Iris pigment epithelial cell (primary cell): Measurements from ENCODE around the gene LTBP1.
A peak's percentile ranks its signal among the peaks of the same experiment; 100 is the strongest.
"Not testable (repeated sequence)": the region's sequence is repeated elsewhere in the genome, so short reads cannot be mapped to it uniquely, and the experiment has no call there.

Source experiments
- DNase-seq: peaks from one replicate; pipeline ENCODE4 v3.0.0-alpha.2; 2011; ENCODE audit warnings: low read depth

The LTBP1 gene

DNA sequence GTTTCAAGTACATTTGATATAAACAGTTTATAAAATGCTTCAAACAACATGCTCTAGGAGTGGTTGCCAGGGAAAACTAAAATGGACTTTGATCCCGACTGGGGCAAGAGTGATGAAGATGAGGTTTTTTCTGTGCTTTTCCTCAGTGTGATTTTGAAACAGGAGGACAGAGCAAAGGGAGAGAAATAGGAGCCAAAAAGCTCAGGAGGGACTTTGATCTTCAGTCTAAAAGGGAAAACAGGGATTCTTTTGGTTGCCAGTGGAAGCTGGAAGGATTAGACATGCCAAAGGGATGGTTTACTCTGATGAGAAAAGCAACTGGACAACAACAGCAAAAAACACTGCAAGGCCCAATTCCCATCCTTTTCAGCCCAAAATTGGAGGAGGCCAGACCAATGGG lies 95.5 kb downstream of the LTBP1 start:
- DNase-seq: no peak

DNA sequence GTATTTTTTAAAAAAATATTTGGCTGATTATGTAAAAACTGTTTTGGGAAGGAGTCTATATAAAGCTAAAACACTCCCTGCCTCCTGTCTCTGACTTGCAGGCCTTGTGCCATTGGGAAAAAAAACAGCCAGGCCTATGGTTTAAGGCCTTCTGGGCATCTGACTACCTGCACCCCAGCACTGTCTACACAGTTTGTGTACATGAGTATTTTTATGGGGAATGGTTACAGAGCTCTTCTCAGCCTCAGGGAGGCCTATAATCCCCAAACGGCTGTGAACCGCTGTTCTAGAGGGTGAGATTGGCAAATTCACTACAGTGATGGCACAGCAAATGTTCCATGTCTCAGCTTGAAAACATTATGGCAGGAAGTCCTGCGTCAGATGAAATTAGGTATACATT lies 96.1 kb downstream of the LTBP1 start:
- DNase-seq: no peak

DNA sequence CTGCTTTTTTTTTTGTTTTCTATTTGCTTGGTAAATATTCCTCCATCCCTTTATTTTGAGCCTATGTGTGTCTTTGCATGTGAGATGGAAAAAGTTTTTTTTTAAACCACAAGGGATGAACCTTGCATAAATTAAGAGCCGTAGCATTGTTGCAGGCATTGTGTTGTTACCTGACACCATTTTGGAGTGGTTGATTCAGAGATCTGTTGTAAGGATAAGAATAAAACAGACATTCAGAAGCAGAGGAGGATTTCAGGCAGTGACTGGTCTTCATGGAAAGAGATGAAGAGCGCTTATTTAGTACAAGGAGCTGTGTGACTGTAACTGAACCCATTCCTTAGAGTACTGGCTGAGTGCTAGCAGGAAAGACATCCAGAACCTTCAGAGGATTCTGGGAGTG lies 101.2 kb downstream of the LTBP1 start:
- DNase-seq: peak; percentile 59

DNA sequence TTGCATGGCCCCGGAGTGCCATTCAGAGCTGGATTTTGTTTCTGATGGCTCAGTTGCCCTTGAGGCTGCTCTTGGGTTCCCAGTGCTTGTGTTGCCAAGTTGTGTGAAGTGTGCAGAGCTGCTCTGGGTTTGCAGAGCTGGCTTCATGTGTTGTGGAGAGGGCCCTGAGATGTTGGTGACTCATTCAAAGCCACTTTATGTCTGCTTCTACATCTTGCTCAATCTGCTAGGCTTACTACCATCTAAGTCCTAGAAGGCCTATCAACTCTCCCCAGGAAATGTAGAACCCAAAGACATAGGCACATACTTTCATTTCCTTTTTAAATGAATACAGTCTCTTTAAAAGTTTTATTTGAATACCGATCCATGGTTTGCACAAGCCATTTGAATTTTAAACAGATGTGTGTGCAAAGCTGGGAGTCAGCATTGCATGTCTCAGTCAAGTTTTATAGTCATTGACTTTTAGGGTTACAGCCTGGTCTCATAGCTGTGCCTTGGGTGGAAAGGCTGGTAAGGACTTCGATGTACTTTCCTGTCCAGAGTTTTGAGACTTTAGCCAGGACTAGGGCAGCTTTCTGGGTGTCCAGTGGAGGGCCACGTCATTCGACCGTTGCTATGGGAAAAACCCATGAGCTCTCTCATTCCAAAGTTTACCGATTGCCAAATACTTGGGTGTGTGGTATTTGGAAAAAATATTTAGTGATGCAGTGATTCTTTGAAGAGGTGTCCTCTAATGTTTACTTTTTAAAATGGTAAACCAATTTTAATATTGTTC lies 105.0 kb downstream of the LTBP1 start:
- peak; percentile 89 for DNase-seq

DNA sequence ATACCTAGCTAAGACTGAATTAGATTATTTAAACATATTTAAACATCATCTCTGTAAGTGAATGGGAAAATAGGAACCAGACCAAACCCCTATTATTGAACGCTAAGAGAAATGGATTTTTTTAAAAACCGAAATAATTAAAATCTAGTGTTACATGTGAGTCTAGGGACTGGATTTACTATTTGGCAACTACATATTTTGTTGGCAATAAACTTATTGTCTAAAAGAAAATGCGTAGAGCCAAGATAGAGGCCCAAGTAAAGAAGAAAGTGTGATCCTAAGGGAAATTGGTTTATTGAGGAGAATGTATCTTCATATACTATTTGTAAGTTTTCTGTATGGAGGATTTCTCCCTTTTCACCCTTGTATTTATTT lies 105.6 kb downstream of the LTBP1 start:
- no peak for DNase-seq

DNA sequence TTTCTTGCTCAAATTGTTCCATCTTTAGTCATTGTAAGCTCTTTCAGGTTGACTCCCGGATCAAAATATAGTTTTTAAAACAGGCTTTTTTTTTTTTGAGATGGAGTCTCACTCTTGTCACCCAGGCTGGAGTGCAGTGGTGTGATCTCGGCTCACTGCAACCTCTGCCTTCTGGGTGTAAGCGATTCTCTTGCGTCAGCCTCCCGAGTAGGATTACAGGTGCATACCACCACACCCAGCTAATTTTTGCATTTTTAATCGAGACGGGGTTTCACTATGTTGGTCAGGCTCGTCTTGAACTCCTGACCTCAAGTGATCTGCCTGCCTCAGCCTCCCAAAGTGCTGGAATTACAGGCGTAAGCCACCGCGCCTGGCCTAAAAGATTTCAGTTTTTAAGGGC lies 106.0 kb downstream of the LTBP1 start:
- not testable (repeated sequence) for DNase-seq

DNA sequence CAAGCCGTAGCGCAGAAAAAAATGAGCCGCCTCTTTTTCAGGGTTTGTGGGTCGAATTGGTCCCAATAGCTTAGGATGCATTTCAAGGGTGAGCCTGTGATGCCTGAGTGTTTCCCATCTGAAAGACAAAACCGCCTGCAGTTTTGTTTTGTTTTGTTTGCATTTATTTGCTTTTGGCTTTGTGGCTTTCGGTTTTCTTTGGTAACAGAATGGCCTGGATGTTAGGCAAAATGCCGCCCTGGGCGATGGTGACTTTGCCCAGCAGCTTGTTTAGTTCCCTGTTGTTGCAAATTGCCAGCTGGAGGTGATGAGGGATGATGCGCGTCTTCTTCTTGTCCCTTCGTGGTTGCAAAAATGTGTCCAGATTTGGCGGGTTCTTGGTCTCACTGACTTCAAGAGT lies 109.4 kb downstream of the LTBP1 start:
- no peak for DNase-seq

DNA sequence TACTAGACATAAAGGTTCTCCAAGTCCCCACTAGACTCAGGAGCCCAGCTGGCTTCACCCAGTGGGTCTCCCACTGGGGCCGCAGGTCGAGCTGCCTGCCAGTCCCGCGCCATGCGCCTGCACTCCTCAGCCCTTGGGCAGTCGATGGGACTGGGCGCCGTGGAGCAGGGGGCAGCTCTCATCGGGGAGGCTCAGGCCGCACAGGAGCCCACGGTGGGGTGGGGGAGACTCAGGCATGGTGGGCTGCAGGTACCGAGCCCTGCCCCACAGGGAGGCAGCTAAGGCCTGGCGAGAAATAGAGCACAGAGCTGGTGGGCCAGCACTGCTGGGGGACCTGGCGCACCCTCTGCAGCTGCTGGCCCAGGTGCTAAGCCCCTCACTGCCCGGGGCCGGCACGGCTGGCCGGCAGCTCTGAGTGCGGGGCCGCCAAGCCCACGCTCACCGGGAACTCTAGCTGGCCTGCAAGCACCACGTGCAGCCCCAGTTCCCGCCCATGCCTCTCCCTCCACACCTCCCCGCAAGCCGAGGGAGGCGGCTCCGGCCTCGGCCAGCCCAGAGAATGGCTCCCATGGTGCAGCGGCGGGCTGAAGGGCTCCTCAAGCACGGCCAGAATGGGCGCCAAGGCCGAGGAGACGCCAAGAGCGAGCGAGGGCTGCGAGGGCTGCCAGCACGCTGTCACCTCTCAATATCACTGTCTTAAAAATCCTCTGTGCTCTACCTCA lies 110.7 kb downstream of the LTBP1 start:
- not testable (repeated sequence) for DNase-seq

DNA sequence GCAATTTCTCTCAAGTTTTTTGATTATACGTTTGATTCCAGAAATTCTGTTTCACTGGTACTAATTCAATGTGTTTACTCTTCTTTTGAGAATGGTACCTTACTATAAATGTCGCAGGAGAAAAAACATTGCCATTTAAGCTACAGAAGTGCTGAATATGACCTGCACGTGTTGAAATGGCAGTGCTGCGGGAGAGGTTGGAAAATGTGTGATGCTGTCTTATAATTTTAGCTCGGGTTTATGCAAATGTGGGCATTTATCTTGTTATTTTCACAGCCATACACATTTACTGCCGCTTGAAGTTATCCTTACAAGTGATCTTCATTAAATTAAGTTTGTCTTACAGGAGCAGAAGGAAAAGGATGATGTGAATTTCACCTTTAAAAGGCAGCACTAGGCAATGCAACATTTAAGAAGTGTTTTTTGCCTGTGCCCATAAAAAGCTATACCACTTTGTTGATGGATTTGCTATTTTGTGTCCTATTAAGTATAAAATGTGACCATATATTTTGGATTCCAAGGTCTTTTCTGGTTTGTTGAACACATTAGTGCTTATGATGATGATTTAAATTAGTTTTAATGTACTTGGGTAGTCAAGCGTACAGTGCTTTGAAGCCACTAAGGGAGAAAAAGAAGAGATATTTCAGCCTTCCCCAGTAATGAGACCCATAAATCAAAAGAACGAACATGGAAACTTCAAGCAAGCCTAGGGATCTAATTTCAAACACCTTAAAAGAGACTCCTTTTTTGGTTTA lies 112.1 kb downstream of the LTBP1 start:
- DNase-seq: no peak

DNA sequence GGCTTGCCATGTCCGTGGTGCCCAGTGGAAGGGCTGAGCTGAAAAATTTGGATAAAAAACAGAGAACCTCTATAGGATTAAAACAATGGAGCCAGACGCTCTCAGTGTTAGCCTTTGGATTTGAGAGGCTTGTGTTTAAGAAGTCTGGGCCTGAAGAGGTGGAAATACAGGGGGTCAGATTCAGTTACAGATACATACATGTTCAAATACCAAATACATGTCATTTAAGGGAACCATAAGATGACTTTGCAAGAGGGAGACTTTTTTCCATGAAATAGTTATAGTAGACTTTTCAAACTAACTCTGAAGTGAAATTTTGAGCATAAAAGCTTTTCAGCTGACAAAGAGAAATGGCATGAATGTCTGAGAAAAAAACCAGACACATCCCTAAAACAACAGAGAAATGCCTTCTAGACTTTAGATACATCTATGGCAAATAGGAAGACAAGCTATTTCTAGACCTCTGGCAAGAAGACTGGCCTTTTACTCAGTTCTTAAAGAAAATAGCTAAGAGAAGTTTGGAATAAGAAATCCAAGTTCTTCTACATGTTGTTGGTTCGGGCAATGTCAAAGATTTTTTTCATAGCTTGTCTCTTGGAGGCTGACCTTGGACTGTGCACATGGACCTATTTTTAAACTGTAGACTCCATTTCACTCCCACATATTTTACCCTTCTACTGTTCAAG lies 112.9 kb downstream of the LTBP1 start:
- no peak for DNase-seq

DNA sequence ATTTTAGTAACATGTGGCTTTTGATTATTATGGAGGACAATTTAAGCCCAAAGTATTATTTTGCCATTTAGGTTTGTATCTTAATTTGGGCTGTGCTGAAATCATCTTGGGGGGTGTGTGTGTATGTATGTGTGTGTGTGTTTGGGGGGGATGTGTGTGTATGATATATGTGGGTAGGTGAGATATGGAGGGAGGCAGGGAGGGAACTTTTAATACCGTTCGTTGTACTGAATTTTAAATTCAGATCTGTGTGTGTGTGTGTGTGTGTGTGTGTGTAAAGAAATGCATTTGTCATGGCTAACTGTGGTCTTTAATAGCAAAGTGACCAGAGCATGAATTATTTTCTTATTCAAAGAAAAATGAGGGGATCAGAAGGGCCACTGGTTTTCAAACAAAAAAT lies 113.7 kb downstream of the LTBP1 start:
- no peak for DNase-seq

DNA sequence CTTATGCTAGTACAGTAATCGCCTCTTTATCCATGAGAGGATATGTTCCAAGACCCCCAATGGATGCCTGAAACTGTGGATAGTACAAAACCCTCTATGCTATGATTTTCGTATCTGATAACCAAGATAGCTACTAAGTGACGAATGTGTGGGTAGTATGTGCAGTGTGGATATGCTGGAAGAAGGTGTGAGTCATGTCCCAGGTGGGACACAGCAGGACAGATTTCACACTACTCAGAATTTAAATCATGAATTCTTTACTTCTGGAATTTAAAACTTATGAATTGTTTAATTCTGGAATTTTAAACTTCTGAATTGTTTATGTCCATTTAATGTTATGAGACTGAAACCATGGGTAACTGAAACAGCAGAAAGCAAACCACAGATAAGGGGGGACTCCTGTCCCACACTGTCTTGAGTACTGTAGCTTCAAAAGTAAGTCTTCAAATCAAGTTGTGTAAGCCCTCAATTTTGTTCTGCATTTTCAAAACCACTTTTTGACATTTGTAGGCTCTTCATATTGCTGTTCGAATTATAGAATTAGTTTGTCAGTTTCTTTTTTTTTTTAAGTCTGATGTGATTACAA lies 116.0 kb downstream of the LTBP1 start:
- DNase-seq: peak; percentile 75

DNA sequence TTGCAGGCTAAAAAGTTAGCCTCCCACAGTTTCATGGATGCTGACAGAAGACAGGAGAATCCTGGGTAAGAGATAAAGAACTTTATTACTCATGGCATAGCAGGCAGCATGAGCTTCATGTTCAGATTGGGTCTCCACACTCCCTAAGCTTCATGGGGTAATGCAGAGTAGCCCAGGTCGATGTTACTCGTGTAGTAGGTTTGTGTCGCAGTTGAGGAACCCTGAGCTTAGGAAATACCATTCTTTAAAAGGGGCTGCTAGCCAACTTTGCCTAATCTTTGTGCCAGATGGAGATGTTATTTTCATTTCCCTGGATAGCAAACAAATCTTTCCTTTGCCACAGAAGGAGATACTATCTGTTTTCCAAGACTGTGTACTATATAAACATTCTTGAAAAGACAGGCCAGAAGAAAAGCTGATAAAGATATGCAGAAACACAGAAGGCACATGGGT lies 117.6 kb downstream of the LTBP1 start:
- DNase-seq: peak; percentile 36

DNA sequence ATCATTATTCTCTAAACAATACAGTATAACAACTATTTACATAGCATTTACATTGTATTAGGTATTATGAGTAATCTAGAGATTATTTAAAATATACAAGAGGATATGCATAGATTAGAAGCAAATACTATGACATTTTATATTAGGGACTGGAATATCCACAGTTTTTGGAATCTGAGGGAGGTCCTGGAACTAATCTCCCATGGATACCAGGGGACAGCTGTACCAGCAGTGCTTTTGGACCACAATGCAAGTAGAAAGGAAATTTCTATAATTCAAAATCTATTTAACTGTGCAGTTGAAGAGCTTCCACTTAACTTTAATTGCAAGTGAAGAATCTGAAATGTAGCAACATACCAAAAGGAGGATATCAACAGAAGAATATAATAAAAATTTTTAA lies 120.8 kb downstream of the LTBP1 start:
- DNase-seq: no peak

DNA sequence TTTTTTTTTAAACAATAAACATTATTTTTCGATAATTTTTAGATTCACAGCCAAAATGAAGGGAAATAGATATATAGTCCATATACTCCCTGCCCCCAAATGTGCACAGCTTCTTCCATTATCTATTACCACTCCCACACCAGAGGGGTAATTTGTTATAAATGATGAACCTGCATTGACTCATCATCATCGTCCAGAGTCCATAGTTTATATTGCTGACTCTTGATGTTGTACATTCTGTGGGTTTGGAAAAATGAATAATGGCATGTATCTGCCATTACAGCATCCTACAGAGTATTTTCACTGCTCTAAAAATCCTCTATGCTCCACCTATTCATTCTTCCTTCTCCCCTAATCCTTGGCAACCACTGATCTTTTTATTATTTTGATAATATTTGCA lies 121.5 kb downstream of the LTBP1 start:
- DNase-seq: peak; percentile 90

DNA sequence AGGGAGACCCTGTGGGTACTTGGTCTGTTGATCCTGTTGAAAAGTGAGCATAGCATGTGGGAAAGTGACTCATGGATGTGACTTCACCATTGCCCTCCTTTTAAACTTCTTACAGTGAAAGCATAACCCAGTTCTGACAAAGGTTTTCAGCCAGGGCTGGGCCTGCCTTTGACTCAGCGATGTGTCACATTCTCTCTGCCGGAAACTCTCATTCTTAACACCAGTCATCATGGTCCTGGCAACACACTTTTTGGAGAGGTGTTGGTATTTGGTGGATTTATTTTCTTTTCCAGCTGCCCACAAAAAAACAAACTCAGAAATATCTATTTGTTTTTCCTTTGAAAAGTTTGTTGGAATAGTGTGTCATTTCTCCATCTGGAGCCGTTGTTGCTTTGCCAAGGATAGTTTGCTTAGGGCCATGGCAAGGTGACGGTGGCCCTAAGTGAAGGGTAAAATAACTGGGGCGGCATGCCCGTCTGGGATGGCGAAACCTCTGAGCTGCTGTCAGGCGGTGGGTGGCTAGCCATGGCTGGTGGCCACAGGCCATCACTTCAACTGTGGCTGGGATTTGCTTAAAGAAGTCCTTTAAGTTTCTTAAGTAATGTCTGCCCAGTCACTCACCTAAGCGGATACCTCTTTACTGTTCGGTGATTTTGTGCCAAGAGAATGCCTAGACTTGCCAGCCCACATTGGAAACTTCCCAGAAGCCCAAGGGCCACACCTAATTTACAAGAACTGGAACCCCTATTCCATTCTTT lies 123.3 kb downstream of the LTBP1 start:
- DNase-seq: peak; percentile 100

DNA sequence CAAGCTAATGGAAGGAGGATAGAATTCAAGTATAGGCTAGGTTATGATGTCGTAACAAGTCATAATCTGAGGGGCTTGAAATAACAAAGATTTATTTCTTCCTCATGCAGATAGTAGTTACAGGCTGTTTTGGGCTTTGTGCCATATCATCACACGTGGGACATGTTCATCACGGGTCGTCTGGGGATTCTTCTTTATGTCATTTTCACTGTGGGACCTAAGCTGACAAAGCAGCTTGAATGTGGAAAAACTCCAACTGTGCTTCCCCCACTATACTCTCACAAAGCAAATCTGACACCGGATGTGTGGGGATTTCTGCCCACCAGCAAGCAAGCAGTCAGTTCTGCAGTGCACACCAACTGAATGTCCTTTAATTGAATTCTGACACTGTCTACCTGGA lies 124.8 kb downstream of the LTBP1 start:
- DNase-seq: no peak

DNA sequence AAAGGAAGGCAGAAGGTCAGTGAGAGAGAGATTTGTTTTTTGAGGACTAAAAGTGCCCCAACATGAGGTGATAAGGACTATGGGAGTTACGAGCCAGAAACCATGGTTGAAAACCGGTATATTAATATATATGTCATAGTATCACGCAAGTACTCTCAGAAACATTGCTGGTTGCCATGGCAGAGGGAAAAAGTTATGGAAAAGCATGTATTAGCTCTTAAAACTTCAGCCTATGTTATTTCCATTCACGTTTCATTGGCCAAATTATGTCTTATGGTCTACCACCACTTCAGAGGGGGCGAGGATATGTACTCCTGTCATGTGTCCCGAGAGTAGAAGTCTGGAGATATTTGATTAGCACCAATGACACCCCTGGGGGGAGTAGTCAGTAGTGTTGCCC lies 125.9 kb downstream of the LTBP1 start:
- DNase-seq: no peak

DNA sequence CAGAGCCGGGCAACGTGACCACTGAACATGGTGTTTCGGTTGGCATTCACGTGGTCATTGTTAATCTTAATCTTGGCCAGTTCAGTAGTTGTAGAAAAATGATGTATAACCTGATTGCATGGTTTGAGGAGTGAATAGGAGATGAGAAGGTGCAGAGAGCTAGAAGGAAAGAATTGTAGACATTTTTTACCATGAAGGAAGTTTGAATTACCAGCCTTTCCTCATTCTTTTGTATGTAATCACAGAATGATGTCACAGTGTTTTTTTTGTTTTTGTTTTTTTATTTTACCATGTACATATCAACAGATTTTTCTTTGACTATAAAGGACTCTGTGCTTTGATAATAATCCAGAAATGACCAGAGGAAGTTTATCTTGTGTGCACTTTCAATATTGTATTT lies 126.3 kb downstream of the LTBP1 start:
- peak; percentile 39 for DNase-seq

DNA sequence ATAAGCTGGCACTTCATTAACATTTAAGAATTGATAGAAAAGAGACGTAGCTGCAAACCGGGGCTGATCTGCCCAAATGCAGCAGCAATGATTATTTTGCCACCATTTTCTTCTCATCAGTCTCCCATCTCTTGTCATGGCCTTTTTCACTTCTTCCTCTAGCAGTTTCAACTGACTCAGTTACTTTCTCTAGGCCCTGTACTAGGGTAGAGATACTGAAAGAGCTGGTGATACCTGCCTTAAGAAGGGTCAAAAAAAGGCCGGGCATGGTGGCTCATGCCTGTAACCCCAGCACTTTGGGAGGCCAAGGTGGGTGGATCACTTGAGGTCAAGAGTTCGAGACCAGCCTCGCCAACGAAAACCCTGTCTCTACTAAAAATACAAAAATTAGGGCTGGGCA lies 127.4 kb downstream of the LTBP1 start:
- DNase-seq: no peak

DNA sequence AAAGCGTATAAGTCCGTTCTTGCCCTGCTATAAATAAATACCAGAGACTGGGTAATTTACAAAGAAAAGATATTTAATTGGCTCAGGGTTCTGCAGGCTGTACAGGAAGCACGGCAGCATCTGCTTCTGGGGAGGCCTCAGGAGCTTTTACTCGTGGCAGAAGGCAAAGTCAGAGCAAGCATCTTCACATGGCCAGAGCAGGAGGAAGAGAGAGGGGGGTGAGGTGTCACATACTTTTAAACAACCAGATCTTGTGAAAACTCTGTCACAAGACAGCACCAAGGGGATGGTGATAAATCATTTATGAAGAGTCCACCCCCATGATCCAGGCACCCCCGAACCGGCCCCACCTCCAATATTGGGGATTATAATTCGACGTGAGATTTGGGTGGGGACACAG lies 130.6 kb downstream of the LTBP1 start:
- DNase-seq: no peak
